ENCODE measurements around the gene ARHGAP12. TPM values are rescaled to one million over a fixed set of nuclear protein-coding genes. Genes with fewer than 3 reads are reported as not detected.

ARHGAP12 gene
- total RNA-seq, 2 experiments from 2014 or later = 11.8 to 14.5 TPM

DNA sequence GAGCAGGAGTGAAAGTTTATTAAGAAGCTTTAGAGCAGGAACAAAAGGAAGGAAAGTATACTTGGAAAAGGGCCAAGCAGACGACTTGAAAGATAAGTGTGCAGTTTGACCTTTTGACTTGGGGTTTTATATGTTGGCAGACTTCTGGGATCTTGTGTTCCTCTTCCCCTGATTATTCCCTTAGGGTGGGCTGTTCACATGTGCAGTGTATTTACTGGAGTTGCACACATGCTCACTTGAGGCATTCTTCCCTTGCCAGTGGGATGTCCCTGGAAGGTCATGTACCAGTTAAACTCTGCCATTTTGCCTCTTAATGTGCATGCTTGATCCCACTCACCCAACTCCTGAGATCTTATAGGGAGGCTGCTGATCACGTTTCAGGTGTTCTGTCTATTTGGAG lies 23.4 kb upstream of the ARHGAP12 start:
- Histone ChIP-seq H3K9me3 (ENCODE audit: low read length) (peaks cover 7% of the 10 kb centered on the region; the same call in 1 of the 2 replicates), H3K79me2 (ENCODE audit: insufficient read depth, low read depth, low read length) (no peaks in the 10 kb centered on the region), H3K27ac (ENCODE audit: low read depth, low read length, poor library complexity, severe bottlenecking) (no peak overlapping the region), H2AFZ (ENCODE audit: low read length) (no peak overlapping the region), H3K4me3 (ENCODE audit: low read depth, low read length, poor library complexity, severe bottlenecking) (no peak overlapping the region), H3K9me2 (ENCODE audit: insufficient read depth, low read length) (no peaks in the 10 kb centered on the region), H3K36me3 (ENCODE audit: insufficient read depth, low read length) (no peaks in the 10 kb centered on the region), H3K4me2 (ENCODE audit: low read length) (no peak overlapping the region), H4K20me1 (ENCODE audit: insufficient read depth, low read length) (no peaks in the 10 kb centered on the region), H3K4me1 (ENCODE audit: insufficient read depth, low read length, poor library complexity, severe bottlenecking) (no peaks in the 10 kb centered on the region)
- CTCF ChIA-PET (ENCODE audit: unreplicated experiment) = no interaction called here
- POLR2A ChIA-PET = interaction anchor here (0.7 kb wide), 1 partner anchor 121 kb away, joined by 3 read pairs; no protein-coding TSS in a partner anchor
- no peak for TF ChIP-seq EZH2phosphoT487 (IDR thresholded peaks at IDR 0.05; ENCODE audit: borderline replicate concordance, low read depth, low read length)
- no peak for TF ChIP-seq CTCF (conservative IDR thresholded peaks at IDR 0.05; ENCODE audit: low read length)
- no TSS peak for BruUV-seq (replicated peaks)
- intact Hi-C loops (cut with micrococcal nuclease; ENCODE audit: unreplicated experiment) = no loop called here
- no peak for DNase-seq (ENCODE audit: low spot score)

DNA sequence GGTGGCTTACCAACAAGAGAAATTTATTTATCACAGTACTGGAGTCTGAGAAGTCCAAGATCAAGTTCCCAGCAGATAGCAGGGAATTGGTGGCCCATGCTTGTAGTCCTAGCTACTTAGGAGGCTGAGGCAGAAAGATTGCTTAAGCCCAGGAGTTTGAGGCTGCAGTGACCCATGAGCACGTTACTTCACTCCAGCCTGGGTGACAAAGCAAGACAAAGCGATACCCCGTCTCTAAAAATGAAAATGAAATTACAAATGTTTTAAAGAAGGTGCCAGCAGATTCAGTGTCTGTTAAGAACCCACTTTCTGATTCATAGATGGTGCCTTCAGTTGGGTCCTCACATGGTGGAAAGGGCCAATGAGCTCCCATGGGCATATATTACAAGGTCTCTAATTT lies 20.6 kb upstream of the ARHGAP12 start:
- Histone ChIP-seq H3K27ac (ENCODE audit: low read depth, low read length, poor library complexity, severe bottlenecking) (no peak overlapping the region), H3K9me2 (ENCODE audit: insufficient read depth, low read length) (no peaks in the 10 kb centered on the region), H3K4me1 (ENCODE audit: insufficient read depth, low read length, poor library complexity, severe bottlenecking) (peaks cover 7% of the 10 kb centered on the region), H3K9me3 (ENCODE audit: low read length) (peaks cover 6% of the 10 kb centered on the region; the same call in 1 of the 2 replicates), H3K79me2 (ENCODE audit: insufficient read depth, low read depth, low read length) (no peaks in the 10 kb centered on the region), H3K4me2 (ENCODE audit: low read length) (no peak overlapping the region), H3K4me3 (ENCODE audit: low read depth, low read length, poor library complexity, severe bottlenecking) (no peak overlapping the region), H2AFZ (ENCODE audit: low read length) (no peak overlapping the region), H3K36me3 (ENCODE audit: insufficient read depth, low read length) (no peaks in the 10 kb centered on the region), H4K20me1 (ENCODE audit: insufficient read depth, low read length) (no peaks in the 10 kb centered on the region)
- TF ChIP-seq CTCF (conservative IDR thresholded peaks at IDR 0.05; ENCODE audit: low read length) = no peak
- no peak for TF ChIP-seq EZH2phosphoT487 (IDR thresholded peaks at IDR 0.05; ENCODE audit: borderline replicate concordance, low read depth, low read length)
- no TSS peak for BruUV-seq (replicated peaks)
- POLR2A ChIA-PET = interaction anchor here (0.6 to 2.2 kb wide), 2 partner anchors 15 to 158 kb away, joined by 4 to 6 read pairs; no protein-coding TSS in a partner anchor
- DNase-seq (ENCODE audit: low spot score) = no peak
- CTCF ChIA-PET (ENCODE audit: unreplicated experiment) = no interaction called here
- intact Hi-C loops (cut with micrococcal nuclease; ENCODE audit: unreplicated experiment) = no loop called here

DNA sequence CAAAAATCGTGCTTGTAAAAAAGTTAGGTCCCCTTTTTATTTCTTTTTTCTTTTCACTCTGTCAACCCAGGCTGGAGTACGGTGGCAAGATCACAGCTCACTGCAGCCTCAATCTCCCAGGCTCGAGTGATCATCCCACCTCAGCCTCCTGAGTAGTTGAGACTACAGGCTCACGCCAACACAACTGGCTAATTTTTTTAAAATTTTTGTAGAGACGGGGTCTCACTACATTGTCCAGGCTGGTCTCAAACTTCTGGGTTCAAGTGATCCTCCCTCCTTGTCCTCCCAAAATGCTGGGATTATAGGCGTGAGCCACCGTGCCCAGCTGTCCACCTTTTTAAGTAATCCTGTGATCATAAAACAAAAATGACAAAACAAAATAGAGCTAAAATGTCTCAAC lies 19.4 kb upstream of the ARHGAP12 start:
- ChIA-PET POLR2A (interaction anchor here (0.6 to 1.3 kb wide), 6 partner anchors 17 to 112 kb away, joined by 3 to 5 read pairs (median 3); no protein-coding TSS in a partner anchor), CTCF (ENCODE audit: unreplicated experiment) (no interaction called here)
- H3K36me3 ChIP-seq (ENCODE audit: insufficient read depth, low read length) = no peaks in the 10 kb centered on the region
- H3K27ac ChIP-seq (ENCODE audit: low read depth, low read length, poor library complexity, severe bottlenecking) = no peak overlapping the region
- H4K20me1 ChIP-seq (ENCODE audit: insufficient read depth, low read length) = no peaks in the 10 kb centered on the region
- BruUV-seq (replicated peaks) = no TSS peak
- H3K4me2 ChIP-seq (ENCODE audit: low read length) = no peak overlapping the region
- peaks cover 7% of the 10 kb centered on the region for H3K4me1 ChIP-seq (ENCODE audit: insufficient read depth, low read length, poor library complexity, severe bottlenecking)
- no peak for DNase-seq (ENCODE audit: low spot score)
- H2AFZ ChIP-seq (ENCODE audit: low read length) = peak overlapping the region; percentile 31; the same call in 1 of the 2 replicates
- H3K9me2 ChIP-seq (ENCODE audit: insufficient read depth, low read length) = no peaks in the 10 kb centered on the region
- H3K4me3 ChIP-seq (ENCODE audit: low read depth, low read length, poor library complexity, severe bottlenecking) = no peak overlapping the region
- TF ChIP-seq EZH2phosphoT487 (IDR thresholded peaks at IDR 0.05; ENCODE audit: borderline replicate concordance, low read depth, low read length) (no peak), CTCF (conservative IDR thresholded peaks at IDR 0.05; ENCODE audit: low read length) (no peak)
- no peaks in the 10 kb centered on the region for H3K79me2 ChIP-seq (ENCODE audit: insufficient read depth, low read depth, low read length)
- H3K9me3 ChIP-seq (ENCODE audit: low read length) = no peaks in the 10 kb centered on the region
- intact Hi-C loops (cut with micrococcal nuclease; ENCODE audit: unreplicated experiment) = no loop called here

Measured in OCI-LY7 (cell line).